ENCODE measurements around the gene MGRN1.

MGRN1 gene

GRCh38 chr16:4604401-4604800 is 20.2 kb upstream of the MGRN1 start:
- no peak for DNase-seq (ENCODE audit: low read depth)

- DNase-seq (ENCODE audit: low read depth): no peak
Observed at GRCh38 chr16:4606354-4606753, 18.3 kb upstream of the MGRN1 start.

- DNase-seq (ENCODE audit: low read depth): no peak
Observed at GRCh38 chr16:4607841-4608703, 16.6 kb upstream of the MGRN1 start.

GRCh38 chr16:4608704-4608980 is 16.0 kb upstream of the MGRN1 start:
- no peak for DNase-seq (ENCODE audit: low read depth)

DNA sequence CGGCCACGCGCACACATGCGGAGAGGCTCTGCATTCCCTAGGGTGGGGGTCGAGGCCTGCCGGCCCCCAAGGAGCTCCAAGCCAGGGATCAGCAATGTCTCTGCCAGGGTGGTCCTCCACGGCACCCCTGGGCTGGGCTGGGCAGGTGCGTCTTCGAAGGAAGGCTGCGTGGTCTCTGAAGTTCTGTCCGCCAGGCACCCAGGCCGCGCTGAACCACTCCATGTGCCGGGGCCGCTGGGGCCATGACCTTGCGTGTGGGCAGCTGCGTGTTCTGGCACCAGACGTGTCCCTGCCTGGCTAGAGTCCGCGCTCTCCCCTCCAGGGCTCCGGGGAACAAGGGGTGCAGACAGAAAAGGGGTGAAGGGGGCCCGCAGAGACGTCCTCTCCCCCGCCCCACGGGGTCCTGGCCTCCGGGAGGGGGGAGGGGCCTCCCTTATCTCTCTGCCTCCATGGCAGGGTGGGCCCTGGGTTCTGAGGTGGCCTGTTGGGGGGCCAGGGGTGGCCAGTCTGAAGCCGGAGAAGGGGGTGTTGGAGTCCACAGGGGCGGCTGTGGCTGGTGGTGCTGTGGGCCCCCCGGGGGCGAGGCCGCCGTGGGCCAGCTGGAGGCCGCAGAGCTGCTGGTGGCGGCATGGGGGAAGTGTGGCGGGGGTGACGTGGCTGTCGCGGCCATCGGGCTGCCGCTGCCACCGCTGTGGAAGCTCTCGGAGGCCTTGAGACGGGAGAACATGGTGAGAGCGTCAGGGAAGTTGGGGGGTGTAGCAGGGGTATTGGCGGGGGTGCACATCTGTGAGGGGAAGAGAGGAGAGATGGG is 15.2 kb upstream of the MGRN1 start:
- no peak for DNase-seq (ENCODE audit: low read depth)

DNA sequence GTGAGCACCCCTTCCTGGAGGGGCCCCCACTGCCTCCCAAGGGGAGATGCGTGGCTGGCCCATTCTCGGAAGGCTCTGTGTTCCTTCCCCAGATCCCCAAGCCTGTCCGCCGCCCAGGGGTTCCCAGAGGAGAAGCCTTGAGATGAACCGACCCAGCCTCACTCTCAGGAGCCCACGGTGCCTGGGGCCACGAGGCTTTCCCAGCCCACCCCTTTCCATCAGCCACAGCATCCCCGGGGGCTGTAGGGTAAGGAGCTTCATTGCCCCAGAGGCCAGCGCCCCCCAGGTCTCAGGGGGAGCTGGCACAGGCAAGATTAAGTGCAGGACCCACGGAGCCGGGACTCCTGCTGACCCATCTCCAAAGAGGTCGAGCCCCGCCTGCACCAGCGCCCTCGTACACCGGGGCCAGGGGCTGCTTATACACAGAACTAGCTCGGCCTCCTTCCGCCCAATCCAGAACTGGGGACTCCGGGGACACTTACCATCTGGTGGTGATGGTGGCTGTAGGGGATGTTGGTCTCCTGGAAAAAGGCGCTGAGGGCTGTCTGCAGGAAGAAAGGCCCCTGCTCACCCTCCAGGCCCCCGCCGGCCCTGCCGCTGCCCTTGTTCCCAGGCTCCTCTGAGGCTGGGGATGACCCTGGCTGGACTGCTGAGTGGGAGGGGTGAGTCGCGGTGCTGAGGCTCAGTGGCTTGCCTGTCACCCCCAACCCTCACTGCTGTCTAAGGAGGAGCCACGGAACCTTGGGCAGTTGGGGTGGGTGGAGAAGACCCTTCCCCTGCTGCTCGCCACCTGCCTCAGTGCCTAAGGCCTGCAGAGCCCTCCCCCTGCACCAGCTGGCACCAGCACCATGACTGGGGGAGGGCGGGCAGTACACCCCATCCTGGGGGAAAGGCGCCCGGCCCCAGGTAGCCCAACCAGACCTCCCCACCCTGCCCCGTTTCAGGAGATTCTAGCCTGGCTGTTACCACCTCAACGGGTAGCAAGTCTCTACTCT is 14.3 kb upstream of the MGRN1 start:
- no peak for DNase-seq (ENCODE audit: low read depth)

DNA sequence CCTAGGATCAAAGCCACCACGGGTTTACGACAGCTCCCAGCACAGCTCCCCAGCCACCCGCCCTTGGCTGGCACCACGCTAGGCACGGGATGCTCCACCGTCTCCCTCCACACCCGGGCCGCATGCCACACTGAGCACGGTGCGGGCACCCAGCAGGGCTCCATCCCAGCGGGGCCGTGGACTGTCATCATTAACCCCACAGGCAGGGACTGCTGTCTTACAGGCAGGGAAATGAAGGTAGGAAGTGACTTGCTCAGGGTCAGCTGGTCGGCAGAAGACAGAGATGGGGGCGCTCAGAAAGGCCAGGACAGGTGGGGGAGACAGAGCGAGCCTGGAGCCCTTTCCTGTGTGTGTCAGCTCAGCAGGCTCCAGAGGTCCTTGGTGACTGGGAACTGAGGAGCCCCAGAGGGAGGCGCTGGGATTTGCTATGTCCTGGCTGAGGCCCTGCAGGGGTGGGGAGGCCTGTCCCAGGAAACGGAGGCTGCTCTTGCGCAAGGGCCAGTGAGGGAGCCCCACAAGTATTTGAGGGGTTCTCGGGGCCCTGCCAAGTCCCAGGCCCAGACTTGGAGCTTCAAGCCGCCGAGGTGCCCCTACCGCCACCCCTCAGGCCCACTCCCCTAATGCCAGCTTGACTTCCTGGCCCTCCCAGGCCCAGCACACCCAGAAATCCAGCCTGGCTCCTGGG is 13.1 kb upstream of the MGRN1 start:
- DNase-seq (ENCODE audit: low read depth): no peak

DNA sequence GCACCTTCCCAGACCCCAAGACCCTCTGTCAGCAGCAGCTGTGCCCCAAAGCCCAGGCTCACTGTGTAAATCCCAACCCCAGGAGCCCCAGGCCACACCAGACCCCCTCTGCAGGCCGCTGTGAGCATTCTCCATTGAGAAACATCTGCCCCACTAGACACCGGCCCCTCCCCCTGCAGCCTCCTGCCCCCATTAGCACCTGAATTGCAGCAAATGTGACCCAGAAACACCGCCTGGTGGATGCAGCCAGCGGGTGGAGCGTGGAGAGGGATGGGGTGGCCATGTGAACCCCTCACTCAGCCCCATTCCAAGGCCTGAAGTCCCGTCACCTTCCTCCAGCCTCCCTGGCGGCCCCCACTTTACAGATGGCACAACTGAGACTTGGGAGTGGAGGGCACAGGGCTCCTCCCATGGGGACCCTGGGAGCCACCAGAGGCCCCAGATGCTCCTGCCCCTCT is 12.1 kb upstream of the MGRN1 start:
- DNase-seq (ENCODE audit: low read depth): no peak

DNA sequence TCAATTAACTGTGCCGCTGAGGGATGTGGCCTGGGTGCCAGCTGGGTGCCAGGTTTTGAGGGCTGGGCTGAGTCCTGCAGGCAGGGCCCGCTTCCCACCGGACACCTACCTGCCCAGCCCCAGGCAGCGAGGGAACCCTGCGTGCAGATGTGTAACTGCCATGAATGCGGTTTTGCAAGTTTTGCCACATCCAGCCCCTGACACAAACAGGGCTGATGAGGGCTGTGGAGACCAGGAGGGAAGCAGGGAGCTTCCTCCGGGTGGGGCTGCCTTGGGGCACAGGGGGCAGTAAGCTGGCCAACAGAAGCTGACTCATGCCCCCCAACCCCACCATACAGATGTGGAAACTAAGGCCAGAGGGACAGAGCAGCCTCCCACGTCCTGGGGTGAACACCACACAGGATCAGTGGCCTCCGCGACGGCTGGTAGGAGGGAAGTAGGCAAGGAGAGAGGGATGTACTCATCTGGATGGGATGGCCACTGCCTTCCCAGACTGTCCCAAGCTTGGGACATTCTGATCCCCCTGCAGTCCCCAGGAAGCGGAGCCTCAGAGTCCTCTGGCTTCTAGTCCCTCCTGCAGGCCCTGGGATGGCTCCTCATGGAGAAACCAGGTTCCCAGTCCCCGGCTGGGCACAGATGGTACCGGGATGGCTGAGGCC is 11.5 kb upstream of the MGRN1 start:
- no peak for DNase-seq (ENCODE audit: low read depth)

DNA sequence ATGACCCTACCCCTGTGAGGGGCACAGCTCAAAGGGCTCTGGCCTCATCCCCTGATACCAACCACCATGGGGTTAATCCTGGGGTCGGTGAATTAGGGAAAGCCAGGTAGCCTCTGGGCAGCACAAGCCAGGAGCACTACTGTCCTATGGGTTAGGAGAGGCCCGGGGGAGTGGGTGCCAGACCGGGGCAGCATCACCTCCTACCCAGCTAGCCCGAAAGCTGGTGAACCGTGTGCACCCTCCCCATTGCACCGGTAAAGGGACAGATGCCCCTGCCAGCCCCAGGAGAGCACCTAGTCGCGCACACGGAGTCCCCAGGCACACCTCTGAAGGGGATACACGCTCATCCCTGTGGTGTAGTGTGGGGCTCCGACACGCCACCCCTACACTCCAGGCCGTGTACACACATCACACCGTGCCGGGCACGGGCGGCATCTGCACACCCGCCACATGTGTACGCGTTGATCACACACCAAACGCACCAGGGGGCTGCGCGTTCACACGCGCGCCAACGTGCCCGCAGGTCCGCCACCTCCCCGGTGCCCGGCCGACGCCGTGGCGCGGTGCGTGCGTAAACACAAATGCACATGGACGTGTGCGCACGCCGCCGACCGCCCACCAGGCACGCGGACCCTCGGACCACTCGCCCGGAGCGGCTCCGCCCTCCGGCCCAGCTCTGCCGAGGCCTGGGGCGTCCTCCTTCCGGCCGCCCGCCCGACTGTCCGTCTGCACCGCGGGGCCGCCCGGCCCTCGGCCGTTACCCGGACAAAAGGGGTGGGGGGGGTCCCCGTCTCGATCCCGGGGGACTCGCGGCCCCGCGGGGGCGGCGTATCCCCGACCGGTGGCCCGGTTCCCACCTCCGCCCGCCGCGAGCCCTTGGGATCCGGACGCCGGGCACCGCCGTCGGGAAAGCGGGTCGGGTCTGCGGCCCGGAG is 10.7 kb upstream of the MGRN1 start:
- DNase-seq (ENCODE audit: low read depth): no peak

DNA sequence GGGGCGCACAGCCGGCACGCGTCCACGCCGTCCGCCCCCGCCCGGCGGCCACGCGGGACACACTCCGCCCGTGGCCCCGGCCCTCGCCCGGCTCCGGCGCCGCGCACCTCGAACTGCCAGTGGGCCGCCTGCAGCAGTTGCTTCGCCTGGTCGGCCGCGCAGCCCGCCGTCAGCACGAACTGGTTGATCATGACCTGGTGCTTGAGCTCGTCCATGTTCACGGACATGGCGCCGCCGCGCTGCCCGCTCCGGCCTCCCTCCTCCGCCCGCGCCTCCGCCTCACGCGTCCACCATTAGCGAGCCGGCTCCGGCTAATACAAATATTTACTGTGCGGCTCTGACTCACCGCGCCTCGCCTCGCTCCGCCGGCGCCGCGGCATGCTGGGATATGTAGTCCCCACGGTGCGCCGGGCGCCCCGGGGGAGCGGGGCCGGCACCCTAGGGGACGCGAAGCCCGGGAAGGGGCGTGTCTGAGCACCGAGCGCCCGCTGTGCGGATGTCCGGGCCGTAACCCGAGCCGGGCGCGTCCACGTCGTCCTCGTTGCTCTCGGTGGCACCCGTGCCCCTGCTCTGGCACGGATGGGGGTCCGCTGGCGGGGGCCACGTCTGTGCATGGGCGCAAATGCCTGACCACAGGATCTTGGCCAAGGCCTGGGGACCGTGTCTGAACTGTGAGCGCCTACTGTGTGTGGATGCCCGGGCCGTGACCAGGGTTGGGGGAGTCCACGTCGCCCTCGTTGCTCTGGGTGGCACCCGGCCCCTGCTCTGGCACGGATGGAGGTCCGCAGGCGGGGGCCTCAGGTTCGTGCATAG is 9.8 kb upstream of the MGRN1 start, which contains the start of gene UBALD1:
Gene UBALD1 (minus strand): TSS at position 318 of the 813 bp plus-strand sequence. CDS start 91 bp downstream, at position 227.
- peak; percentile 67 for DNase-seq (ENCODE audit: low read depth)

GRCh38 chr16:4615384-4616046 is 9.1 kb upstream of the MGRN1 start:
- DNase-seq (ENCODE audit: low read depth): no peak

DNA sequence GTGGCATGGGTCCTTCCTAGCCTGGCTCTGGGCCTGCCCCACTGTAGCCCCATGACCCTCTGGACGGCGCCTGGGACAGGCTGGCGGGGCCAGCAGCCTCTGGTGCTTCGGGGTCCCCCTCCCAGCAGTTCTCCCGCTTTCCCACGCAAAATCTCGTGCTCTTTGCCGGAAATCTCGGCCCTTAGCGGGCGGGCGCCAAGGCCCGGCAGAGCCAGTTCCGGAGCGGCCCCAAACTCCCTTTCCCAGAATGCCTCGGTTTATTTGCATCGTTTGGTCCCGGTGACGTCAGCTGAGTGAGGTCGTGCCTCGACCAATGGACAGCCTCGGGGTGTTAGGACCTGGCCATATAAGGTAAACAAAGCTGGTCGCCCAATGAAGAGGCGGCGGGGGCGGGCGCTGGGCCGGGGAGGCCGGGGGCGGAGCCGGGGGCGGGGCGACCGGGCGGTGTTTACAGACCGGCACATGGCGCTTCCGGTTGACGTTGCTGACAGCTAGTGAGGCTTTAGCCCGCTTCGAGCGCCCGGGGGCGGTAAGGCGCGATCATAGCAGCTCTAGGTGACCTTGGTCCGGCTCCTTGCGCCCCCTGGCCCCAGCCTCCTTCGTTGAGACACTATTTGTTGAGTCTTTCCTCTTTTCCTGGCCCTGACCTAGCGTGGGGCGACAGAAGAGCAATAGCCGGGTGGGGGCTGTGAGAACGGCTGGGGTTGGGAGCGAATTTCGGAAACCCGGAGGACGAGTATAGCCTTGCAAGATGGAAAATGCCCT is 8.4 kb upstream of the MGRN1 start:
- DNase-seq (ENCODE audit: low read depth): peak; percentile 99

GRCh38 chr16:4617880-4618279 is 6.7 kb upstream of the MGRN1 start:
- no peak for DNase-seq (ENCODE audit: low read depth)

DNA sequence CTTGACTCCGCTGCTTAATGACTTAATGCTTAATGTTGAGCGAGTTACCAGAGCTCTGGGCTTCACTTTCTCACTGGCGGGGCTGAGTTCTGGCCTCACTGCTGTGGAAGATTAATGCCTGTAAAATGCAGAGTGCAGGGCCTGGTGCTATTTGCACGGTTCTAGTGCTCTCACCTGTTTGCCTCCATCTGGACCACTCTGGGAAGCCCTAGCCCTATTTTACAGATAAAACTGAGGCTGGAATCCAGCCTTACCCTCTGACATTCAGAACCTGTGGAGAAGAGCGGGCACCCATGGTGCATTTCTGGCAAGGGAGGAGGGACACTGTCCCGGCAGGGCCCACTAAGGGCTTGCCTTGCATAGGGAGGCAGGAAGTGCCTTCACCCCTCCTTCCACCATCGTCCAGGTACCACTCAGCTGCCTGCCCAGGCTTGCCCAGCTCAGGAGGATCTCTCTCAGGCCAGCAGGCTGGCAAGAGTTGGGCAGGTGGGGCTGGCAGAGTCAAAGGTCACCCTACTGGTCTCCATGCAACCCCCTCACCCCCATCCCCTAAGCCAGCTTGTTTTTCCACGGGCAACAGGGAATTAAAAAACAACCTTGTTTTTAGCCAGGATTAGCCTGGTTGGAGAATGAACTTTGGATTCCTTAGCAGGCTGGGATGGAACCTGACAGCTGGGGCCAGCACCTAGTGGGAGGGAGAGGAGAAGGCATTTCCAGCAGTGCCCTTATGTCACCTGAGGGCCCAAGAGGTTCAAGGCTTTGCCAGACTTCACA is 5.8 kb upstream of the MGRN1 start:
- DNase-seq (ENCODE audit: low read depth): no peak

- no peak for DNase-seq (ENCODE audit: low read depth)
Observed at GRCh38 chr16:4623593-4623992, 1.0 kb upstream of the MGRN1 start.
